IMR-90 (cell line): ENCODE results near the gene ASF1B. TPM values are rescaled to one million over a fixed set of nuclear protein-coding genes. Genes with fewer than 3 reads are reported as not detected.

Experiments used
- ATAC-seq: fragments of 200-7000 bp; cut with Tn5 transposase; 2 replicates; pipeline ENCODE4 v1.9.1; 2020; ENCODE audit warnings: low read depth, mild to moderate bottlenecking, moderate library complexity
- BruUV-seq: library from RNA; stranded (reverse); fragments of 400-500 nt; replicated peaks from 2 replicates; lab custom pipeline; 2021; lab: Mats Ljungman, UMichigan
- CTCF ChIA-PET: fragments of 300-600 bp; formaldehyde crosslinking; extraction: SDS; loops from one replicate; lab custom pipeline; 2021; ENCODE audit warnings: antibody characterized with exemption; lab: Yijun Ruan, JAX
- POLR2A ChIA-PET: fragments of 300-600 bp; sonication (Branson Sonifier 250); formaldehyde crosslinking; loops from one replicate; lab custom pipeline; 2022; ENCODE audit warnings: antibody characterized with exemption; ENCODE audit not compliant: unreplicated experiment; lab: Charles Lee
- DNase-seq: peaks from one replicate; pipeline ENCODE4 v3.0.0; 2013
- H2AFZ ChIP-seq: replicated peaks from 2 replicates; pipeline ENCODE3; 2013; ENCODE audit warnings: low read length, mild to moderate bottlenecking; ENCODE audit not compliant: poor library complexity
- H2AK5ac ChIP-seq: 2 replicates; pipeline ENCODE4 v1.6.1; 2013; ENCODE audit warnings: low read depth, low read length, inconsistent platforms
- H2AK9ac ChIP-seq: replicated peaks from 2 replicates; pipeline ENCODE3; 2013; ENCODE audit warnings: mild to moderate bottlenecking, low read depth, low read length, moderate library complexity; ENCODE audit not compliant: poor library complexity
- H2BK120ac ChIP-seq: 2 replicates; pipeline ENCODE4 v1.6.1; 2013; ENCODE audit warnings: low read depth, low read length, inconsistent platforms
- H2BK15ac ChIP-seq: 3 replicates; pipeline ENCODE4 v1.6.1; 2013; ENCODE audit warnings: low read depth, low read length, inconsistent platforms
- H2BK20ac ChIP-seq: 2 replicates; pipeline ENCODE4 v1.6.1; 2013; ENCODE audit warnings: low read depth, mild to moderate bottlenecking, inconsistent platforms, low read length, moderate library complexity
- H2BK5ac ChIP-seq: 2 replicates; pipeline ENCODE4 v1.6.1; 2013; ENCODE audit warnings: mild to moderate bottlenecking, low read depth, low read length, inconsistent platforms; ENCODE audit not compliant: poor library complexity, severe bottlenecking
- H3K14ac ChIP-seq: replicated peaks from 2 replicates; pipeline ENCODE4 v1.6.1; 2013; ENCODE audit warnings: low read depth, low read length, inconsistent platforms
- H3K18ac ChIP-seq: 2 replicates; pipeline ENCODE4 v1.6.1; 2013; ENCODE audit warnings: low read depth, low read length, control low read depth
- H3K23ac ChIP-seq: 2 replicates; pipeline ENCODE4 v1.6.1; 2013; ENCODE audit warnings: low read depth, low read length, inconsistent platforms
- H3K27ac ChIP-seq: 2 replicates; pipeline ENCODE4 v1.5.1; 2013; ENCODE audit warnings: mild to moderate bottlenecking, control low read depth, low read length; ENCODE audit not compliant: insufficient read depth
- H3K27me3 ChIP-seq: 2 replicates; pipeline ENCODE4 v1.6.1; 2013; ENCODE audit warnings: low read length; ENCODE audit not compliant: control insufficient read depth, insufficient read depth
- H3K36me3 ChIP-seq: 2 replicates; pipeline ENCODE4 v1.6.1; 2013; ENCODE audit warnings: low read length, mixed read lengths; ENCODE audit not compliant: control insufficient read depth, insufficient read depth
- H3K4ac ChIP-seq: 2 replicates; pipeline ENCODE4 v1.6.1; 2013; ENCODE audit warnings: low read depth, low read length, inconsistent platforms
- H3K4me1 ChIP-seq: 2 replicates; pipeline ENCODE4 v1.6.1; 2013; ENCODE audit warnings: low read length, mixed read lengths; ENCODE audit not compliant: control insufficient read depth, insufficient read depth
- H3K4me2 ChIP-seq: 2 replicates; pipeline ENCODE4 v1.6.1; 2013; ENCODE audit warnings: low read depth, mild to moderate bottlenecking, control low read depth, low read length, moderate library complexity
- H3K4me3 ChIP-seq: 2 replicates; pipeline ENCODE4 v1.5.1; 2013; ENCODE audit warnings: low read depth, mild to moderate bottlenecking, control low read depth, low read length, moderate library complexity; ENCODE audit not compliant: insufficient read depth
- H3K56ac ChIP-seq: 2 replicates; pipeline ENCODE4 v1.6.1; 2013; ENCODE audit warnings: low read length, inconsistent platforms; ENCODE audit not compliant: insufficient read depth; ENCODE audit errors: extremely low read depth
- H3K79me1 ChIP-seq, 2 experiments: 2 replicates each; pipeline ENCODE4 v1.6.1; 2013; ENCODE audit warnings: low read length in 2 of 2, inconsistent platforms in 1 of 2, low read depth in 1 of 2
- H3K9ac ChIP-seq: 2 replicates; pipeline ENCODE4 v1.6.1; 2013; ENCODE audit warnings: low read depth, low read length, control low read depth
- H3K9me1 ChIP-seq: 2 replicates; pipeline ENCODE4 v1.6.1; 2013; ENCODE audit warnings: low read length, inconsistent platforms; ENCODE audit not compliant: insufficient read depth
- H3K9me3 ChIP-seq: 2 replicates; pipeline ENCODE4 v1.6.1; 2013; ENCODE audit warnings: low read length; ENCODE audit not compliant: control insufficient read depth, insufficient read depth
- H4K20me1 ChIP-seq: 2 replicates; pipeline ENCODE4 v1.6.1; 2013; ENCODE audit warnings: low read length, inconsistent platforms; ENCODE audit not compliant: insufficient read depth
- H4K5ac ChIP-seq: 2 replicates; pipeline ENCODE4 v1.6.1; 2013; ENCODE audit warnings: mild to moderate bottlenecking, low read depth, low read length, control low read depth
- H4K8ac ChIP-seq, 2 experiments: 2 replicates each; pipeline ENCODE4 v1.6.1; 2013; ENCODE audit warnings: low read depth in 2 of 2, low read length in 2 of 2, control low read depth in 1 of 2, inconsistent platforms in 1 of 2
- H4K91ac ChIP-seq: 2 replicates; pipeline ENCODE4 v1.6.1; 2013; ENCODE audit warnings: low read depth, low read length, inconsistent platforms; ENCODE audit not compliant: insufficient read depth
- MAZ ChIP-seq: IDR thresholded peaks from 2 replicates; pipeline ENCODE4 v1.6.1; 2012; ENCODE audit warnings: low read depth, mild to moderate bottlenecking, low read length, improper control_type of control experiment, moderate library complexity, borderline replicate concordance
- NFE2L2 ChIP-seq: fragments of 150-350 bp; IDR thresholded peaks from 2 replicates; pipeline ENCODE4 v1.6.1; 2016; ENCODE audit warnings: low read depth, mild to moderate bottlenecking, low read length
- RCOR1 ChIP-seq: IDR thresholded peaks from 2 replicates; pipeline ENCODE4 v1.6.1; 2012; ENCODE audit warnings: mild to moderate bottlenecking, low read length, improper control_type of control experiment; ENCODE audit not compliant: insufficient replicate concordance
- WGBS, 2 experiments: methylation state at CpG; one replicate each; pipeline versions ENCODE4 v1.1.5 to v1.1.7; 2013; ENCODE audit warnings: missing lambda C conversion rate in 2 of 2; ENCODE audit not compliant: insufficient read length in 1 of 2; ENCODE audit errors: extremely low coverage in 2 of 2; 5-methylcytosine and 5-hydroxymethylcytosine counted together
- dilution Hi-C: fragments of 300-500 bp; cut with HindIII; formaldehyde crosslinking; loops from one replicate; pipeline ENCODE4 v1.14.3; 2018; ENCODE audit warnings: low sequenced_read_pairs; ENCODE audit not compliant: unreplicated experiment
- in situ Hi-C: fragments of 300-500 bp; cut with MboI; formaldehyde crosslinking; loops from 3 replicates; pipeline ENCODE4 v1.14.3; 2019; ENCODE audit warnings: low sequenced_read_pairs, inconsistent platforms, mixed read lengths
- intact Hi-C: fragments of 100-400 bp; cut with micrococcal nuclease; formaldehyde crosslinking; loops from 2 replicates; pipeline ENCODE4 v1.10.0; 2022
- polyA plus RNA-seq, 3 experiments: library from polyadenylated mRNA; depleted of rRNA; stranded (reverse); fragments of >200 nt; gene quantifications; 2 replicates each; pipeline ENCODE4 v1.2.3, GENCODE V29; 2012; ENCODE audit warnings: low replicate concordance in 1 of 3
- total RNA-seq: library from RNA; depleted of rRNA; stranded (reverse); fragments of >200 nt; gene quantifications from 2 replicates; pipeline ENCODE4 v1.2.3, GENCODE V29; 2012

Gene ASF1B
- total and polyA plus RNA-seq, 2 of the 4 experiments (the other 2 are of a cell fraction): 10.4 to 12.1 TPM

DNA sequence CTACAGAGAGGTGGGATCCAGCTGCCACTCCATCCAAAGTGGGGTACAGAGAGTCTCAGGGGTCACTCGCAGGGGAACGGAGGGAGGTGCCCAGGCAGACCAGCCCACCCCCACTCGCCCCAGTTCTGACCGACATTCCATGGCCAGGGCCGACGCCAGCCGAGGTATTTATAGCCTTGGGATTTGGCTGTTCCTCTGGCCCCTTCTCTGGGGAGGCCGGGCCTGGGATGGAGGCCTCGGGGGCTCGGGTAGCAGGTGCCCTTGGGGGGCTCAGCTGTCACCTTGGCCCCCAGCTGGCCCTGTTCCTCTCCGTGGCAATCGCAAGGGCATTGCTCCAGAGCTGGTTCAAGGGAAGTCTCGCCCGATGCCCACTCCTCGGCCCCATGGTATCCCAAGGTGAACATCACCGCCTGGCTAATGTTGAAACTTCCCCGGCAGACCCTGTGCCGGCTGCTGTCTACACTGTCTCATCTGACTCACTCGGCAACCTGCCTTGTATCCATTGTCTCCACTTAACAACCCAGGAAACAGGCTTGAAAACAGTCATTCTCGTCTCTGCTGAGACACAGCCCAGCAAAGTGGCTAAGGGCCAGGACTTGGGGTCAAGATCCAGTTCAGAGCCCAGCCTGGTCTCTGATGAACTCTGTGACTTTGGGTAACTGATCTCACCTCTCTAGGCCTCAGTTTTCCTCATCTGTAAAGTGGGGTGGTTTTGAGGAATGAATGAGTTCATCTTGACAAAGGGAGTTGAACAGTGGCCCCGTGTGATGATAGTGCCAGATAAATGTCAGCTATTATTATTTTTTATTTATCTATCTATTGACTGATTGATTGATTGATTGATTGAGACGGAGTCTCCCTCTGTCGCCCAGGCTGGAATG lies 28.6 kb downstream of the ASF1B start:
- DNase-seq (no peak), ATAC-seq (no peak)
- Histone ChIP-seq H3K18ac (no peak overlapping the region), H3K27ac (no peak overlapping the region), H3K36me3 (peaks cover 17% of the 10 kb centered on the region), H2BK5ac (no peak overlapping the region), H2AFZ (no peak overlapping the region), H3K9me3 (no peaks in the 10 kb centered on the region), H3K23ac (no peak overlapping the region), H3K27me3 (no peaks in the 10 kb centered on the region), H3K9me1 (0 out of 2 replicates have a peak, but pooled peaks cover under 1% of the 10 kb centered on the region), H2BK20ac (no peak overlapping the region), H2BK120ac (no peak overlapping the region), H4K20me1 (no peaks in the 10 kb centered on the region; the same call in 1 of the 2 replicates), H2AK5ac (no peak overlapping the region), H4K8ac (no peak overlapping the region), H3K4me2 (no peak overlapping the region), H3K56ac (no peak overlapping the region), H3K4me1 (peaks cover 4% of the 10 kb centered on the region; the same call in 1 of the 2 replicates), H4K5ac (no peak overlapping the region), H4K91ac (no peak overlapping the region), H3K4ac (no peak overlapping the region), H2AK9ac (no peak overlapping the region), H2BK15ac (no peak overlapping the region), H3K4me3 (no peak overlapping the region), H3K9ac (no peak overlapping the region), H3K79me1 (peaks cover 5 to 40% of the 10 kb centered on the region in 2 experiments; a peak in 2 of 4 replicates), H3K14ac (no peak overlapping the region)
- in situ Hi-C loops: no loop called here
- 96% methylated on average over 15 of the region's 23 CpGs; no CpG with 5 or more reads in 1 of the 2 experiments for WGBS, 2 experiments
- CTCF ChIA-PET: no interaction called here
- intact Hi-C loops: no loop called here
- peak; percentile 21 for TF ChIP-seq RCOR1
- no peak for TF ChIP-seq MAZ
- TF ChIP-seq NFE2L2: no peak
- POLR2A ChIA-PET: no interaction called here
- no TSS peak for BruUV-seq
- dilution Hi-C loops: no loop called here
